Measurements from ENCODE around the gene RBM7.

The RBM7 gene

DNA sequence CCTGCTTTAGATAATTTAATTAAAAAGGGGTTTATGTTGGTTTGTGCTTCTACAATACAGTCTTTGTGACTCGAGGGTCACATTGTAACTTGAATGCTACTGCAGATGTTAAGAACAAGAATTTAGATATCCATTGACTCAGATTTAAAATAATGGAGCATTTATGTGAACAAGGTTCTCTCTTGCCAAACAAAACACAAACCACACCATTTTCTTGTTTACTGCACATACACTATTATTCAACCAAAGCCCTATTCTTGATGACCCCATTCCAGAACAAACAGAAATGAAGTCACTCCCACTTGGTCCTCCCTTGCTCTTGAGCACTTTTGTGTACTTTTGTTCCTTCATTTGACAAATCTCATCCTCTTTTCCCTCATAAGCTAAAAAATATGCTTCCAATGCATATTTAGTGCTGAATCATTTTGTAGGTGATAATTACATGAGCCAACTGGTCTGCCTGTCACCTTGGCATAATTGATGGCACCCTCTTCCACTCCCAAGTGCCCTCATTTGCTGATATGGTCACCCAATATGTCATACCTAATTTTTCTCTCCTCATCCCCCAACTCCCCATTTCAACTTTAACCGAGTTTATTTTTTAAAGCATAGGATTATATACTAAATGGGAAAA, 3.0 kb upstream of the RBM7 start:
- DNase-seq = no peak

DNA sequence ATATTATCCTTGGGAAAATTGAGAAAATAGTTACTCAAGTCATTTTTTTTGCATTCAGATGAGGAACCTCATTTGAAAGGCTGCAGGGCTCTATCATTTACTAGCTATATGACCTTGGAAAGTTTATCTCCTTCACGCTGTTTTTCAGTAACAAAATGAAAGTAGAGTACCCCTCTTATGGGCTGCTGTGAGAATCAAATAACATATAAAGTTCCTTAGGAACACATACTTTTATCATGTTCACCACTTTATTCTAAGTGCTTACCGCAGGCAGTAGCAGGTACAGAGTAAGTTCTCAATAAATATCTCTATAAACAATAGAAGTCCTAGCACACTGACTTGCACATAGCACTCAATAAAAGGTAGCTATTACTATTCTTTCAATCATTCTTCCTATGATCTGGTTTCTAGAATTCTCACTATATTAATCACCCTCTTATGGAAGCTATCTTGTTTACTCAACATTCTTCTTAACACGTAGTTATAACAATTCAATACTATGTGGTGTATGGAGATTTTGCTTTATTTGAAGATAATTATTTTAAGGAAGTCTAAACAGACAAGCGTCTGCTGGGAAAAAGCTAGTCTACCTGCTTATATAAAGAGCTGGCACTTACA, 2.1 kb upstream of the RBM7 start:
- no peak for DNase-seq

GRCh38 chr11:114399490-114400215, 813 bp upstream of the RBM7 start:
- no peak for DNase-seq

DNA sequence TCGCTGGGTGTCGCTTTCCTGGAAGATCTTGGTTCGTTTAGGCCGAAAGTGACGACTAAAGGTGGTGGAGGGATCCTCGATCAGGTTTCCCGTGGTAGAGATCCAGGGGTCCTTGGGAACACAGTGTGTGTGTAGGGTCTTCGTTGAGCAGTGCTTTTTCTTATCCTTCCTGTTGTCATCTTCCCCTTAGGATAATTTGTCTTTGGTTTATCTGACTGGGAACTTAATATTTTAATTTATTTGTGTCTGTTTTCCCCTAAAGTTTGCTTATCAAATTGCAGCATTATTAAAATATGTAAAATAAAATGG, 403 bp downstream of the RBM7 start:
- no peak for DNase-seq

DNA sequence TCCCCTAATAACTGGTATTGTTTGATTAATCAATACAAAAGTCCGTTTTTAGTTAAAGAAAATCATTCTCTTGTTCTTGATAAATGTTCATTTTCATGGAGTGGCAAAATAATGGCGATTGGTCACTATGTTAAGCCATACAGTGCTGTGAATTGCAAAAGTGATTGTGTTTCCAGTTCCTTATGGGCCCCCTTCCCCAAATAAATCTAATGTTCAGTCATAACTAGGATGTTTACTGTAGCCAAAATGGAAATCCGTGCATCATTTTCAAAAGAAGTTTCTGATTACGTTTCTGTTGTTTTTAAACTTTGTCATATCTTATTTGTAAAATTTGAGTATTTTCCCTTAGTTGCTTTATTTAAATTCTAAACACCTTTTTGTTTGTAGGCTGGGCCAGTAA, 845 bp downstream of the RBM7 start:
- DNase-seq = no peak

- DNase-seq = no peak
Measured at GRCh38 chr11:114412946-114413345, 12.5 kb downstream of the RBM7 start.

GRCh38 chr11:114413958-114414357, 13.5 kb downstream of the RBM7 start:
- DNase-seq = no peak

- DNase-seq = no peak
Measured at GRCh38 chr11:114416441-114416961, 16.0 kb downstream of the RBM7 start.

DNA sequence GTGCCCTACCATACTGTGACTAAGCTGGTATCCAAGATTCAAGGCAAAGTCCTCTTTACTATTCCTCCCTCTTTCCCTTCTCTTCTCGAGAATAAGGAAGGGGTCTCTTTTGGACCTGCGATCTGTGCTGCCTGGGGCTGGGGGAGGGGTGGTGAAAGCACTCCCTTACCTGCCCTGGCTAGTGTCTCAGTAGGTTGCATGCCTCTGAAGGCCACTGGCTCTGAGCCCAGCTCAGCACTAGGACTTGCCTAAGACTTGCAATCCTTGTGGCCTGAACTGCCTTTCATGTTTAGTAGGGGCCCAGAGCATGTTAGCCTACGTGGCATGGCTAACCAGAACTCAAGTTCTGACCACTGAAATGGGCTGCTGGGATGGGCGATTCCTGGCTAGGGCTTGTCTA, 25.8 kb downstream of the RBM7 start:
- no peak for DNase-seq

GRCh38 chr11:114430290-114430689, 29.8 kb downstream of the RBM7 start:
- DNase-seq = no peak

DNA sequence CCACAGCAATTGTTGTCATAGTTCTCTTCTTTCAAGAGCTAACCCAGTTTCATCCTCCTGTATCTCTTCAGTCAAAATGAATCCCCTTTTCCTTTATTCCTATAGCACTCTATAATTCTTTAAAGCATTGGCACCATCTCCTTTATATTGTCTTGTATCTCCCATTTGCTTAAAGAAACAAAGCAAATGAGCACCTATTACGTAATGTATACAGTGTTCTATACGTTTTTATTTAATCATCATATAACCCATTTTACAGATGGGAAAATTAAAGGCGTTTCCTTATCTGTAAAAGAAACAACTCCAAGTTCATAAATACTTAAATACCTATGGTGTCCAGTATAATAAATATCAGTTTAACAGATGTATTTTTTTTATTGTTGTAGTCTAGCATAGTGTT, 32.4 kb downstream of the RBM7 start:
- DNase-seq = no peak

- no peak for DNase-seq
Measured at GRCh38 chr11:114433376-114433775, 32.9 kb downstream of the RBM7 start.

DNA sequence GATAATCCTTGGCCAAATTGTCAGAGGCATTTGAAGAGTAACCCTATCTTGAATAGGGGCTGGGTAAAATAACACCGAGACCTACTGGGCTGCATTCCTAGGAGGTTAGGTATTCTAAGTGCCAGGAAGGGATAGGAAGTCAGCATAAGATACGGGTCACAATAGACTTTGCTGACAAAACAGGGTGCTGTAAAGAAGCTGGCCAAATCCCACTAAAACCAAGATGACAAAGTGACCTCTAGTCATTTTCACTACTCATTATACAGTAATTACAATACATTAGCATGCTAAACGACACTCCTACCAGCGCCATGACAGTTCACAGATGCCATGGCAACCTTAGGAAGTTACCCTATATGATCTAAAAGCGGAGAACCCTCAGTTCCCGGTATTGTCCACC, 37.8 kb downstream of the RBM7 start:
- DNase-seq = no peak

- peak; percentile 91 to 95 for DNase-seq
Measured at GRCh38 chr11:114439229-114440120, 39.0 kb downstream of the RBM7 start, which contains the start of gene REXO2. REXO2 (plus strand) TSS chr11:114439467; CDS start chr11:114439529, 62 bp downstream.

DNA sequence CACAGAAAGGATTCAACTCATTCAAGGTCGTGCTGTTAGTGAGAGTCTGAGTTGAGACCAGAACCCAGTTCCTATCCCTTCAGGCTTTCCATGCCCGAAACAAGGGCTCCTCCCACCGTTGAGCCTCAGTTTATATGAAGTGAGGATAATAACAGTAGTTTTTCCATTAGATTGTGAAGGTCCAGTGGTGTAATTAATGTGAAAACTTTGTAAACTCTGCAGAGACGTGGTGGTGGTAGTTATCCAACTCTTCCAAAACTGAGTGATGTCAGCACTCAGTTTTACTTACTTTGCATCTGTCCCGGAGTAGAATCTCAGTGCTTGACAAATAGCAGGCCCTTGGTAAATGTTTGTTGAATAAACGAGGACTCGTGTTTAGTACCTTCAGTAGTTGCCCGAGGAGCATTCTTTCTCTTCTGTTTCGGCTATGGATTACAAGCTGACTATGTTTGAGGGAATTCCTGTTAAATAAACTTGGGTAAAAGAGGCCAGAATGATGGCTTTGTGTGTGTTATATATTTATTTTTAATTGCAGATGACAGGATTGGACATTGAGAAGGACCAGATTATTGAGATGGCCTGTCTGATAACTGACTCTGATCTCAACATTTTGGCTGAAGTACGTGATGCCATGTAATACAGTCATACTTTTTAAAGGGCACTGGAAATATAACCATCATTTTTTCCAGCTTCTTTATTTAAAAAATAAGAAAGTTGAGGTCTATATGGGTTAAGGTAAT, 39.8 kb downstream of the RBM7 start:
- DNase-seq = no peak

DNA sequence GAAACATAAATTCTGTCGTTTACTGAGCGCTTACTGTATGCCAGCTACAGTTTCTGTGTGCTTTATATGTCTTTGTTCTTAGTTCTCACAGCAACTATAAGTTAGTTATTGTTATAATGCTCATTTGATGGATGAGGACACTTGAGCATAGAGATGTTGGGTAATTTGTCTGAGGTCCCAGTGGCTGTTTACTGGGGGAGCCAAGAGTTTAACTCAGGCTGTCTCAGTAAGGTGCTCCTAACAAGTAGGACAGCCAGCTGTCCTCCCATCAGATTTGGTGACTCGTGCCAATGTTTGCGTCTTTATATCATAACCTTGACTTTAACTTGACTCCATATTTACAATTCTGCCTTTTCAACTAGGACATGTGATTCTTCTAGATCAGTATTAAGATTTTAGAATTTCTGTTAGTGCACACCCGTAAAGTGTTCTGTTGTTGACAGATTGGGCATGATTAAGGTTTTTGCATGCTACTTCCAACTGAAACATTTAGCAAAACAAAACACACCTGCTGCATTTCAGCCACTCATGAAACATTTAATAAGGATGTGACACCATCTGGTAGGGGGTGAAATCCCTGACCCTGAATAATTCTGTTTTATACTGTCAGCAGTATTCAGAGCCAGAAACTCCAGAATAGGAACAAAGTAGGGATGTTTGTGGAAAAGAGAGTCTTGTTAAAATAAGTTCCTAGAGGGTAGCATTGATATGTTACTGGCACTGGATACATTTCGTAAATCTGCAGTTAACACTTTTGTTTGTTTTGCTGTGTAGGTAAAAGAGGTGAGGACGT, 40.7 kb downstream of the RBM7 start:
- no peak for DNase-seq

DNA sequence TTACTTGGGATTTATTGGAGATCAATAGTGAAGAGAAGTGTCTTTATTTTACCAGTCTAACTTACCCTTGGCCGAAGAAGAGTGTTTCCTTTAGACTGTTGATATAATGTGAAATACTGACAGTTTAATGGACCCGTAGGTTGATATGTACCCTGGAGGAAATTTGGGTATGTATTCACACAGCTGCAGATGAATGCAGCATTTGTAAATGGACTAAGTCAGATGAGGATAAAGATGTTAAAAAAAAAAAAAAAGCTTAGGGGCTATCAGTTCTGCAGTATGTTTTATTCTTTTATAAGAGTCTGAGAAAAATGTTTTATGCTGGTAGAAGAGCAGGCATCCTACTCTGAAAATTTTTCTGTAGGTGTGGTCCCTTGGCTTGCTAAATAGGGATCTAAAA, 41.5 kb downstream of the RBM7 start:
- DNase-seq = no peak

DNA sequence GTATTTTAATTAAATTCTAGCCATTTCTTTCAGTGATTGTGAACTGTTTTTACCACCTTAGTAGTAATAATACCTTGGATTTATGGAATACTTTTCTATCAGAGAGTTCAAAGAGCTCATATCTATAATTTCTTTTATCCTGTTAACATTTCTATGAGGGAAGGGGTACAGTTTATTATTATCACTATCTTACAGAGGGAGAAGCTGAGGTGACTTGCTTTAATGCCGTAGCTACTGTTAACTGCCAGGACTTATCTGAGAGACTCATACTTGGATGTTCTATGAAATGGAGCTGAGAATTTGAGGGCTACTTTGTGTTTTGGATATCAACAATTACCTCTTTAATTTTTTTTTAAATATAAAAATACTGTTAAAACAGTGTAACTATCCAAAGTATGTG, 42.1 kb downstream of the RBM7 start:
- no peak for DNase-seq

DNA sequence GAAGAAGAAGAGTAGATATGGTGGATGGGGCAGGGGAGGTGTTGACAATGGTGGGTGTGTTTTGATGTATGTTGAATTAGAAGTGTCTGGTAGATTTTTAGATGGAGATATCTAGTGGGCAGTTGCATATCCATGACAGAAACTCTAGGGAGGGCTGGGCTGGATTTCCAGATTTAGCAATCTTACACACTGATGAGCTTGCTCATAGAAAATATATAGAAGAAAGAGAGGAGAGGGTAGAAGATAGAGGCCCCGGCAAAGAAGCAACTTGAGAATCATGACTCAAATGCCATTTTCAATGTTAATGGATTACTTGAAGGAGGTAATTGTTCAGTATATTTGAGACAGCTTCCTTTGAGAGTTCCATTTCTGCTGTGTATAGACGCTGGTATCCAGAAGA, 47.0 kb downstream of the RBM7 start:
- no peak for DNase-seq

DNA sequence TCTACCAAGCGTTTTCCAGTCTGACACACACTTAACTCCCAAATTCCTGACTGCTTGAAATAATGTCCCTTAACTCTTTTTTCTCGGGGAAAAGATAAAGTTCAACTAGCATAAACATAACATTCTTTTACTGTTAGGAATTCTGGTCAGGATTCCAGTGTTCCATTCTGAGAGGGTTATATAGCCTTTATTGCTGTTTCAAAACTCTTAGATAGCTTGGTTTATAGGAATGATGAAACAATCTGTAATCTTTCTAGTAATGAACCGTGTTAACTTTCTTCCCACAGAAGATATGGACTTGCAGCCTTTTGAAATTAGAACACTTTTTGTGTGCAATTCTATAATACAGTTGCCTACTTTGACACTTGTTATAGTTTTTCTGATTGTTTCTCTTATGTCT, 47.4 kb downstream of the RBM7 start:
- no peak for DNase-seq

GRCh38 chr11:114448749-114449482, 48.5 kb downstream of the RBM7 start:
- no peak for DNase-seq

Data from stimulated activated CD4-positive, alpha-beta T cell treated with anti-CD3 and anti-CD28 coated beads, Interleukin-4, amount 100 ng/mL, for 4 hours (primary cell).